Measurements from ENCODE around the gene LYSET. TPM values are rescaled to one million over a fixed set of nuclear protein-coding genes. Genes with fewer than 3 reads are reported as not detected.

Gene LYSET
- total and polyA plus RNA-seq, 10 of the 15 experiments (the other 5 are each of a cell fraction or from before 2014, with no cell fraction given): 11.9 to 34.5 (median 21.2) TPM

DNA sequence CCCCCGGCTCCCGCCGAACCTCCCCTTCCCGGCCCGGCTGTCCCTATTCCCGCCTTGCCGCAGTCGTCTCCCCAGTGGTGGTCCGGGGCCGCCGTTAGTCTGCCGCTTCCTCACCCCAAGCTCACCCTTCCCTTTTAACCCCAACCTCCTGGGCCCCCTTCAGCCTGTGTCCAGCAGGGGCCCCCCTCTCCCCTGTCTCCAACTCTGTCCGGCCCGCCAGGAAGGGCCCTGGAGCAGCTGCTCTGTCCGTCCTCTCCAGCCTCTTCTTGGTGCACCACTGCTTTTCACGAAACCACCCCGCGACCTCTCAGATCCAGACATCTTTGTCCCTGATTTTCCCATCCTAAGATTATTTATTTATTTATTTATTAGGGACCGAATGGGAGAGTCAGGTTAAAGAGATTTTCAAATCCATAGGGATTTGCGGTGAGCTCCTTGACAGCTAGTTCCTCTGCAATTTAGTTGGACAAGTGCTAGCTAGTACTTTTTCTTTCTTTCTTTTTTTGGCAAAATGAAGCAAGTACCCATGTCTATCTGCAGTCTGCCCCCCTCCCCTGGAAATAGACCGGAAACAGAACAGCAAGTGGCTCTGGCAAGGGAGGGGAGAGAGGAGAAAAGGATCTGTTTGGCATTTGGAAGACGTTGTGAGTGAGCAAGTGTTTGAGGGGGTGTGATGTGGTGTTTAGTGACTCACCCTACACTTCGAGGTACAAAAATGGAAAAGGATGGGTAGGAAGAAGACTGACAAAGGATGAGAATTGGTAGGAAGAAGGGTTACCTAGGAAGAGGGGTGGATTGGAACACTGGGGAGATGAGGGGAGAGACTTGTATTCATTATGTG is 22.6 kb downstream of the LYSET start (continued):
- TF ChIP-seq, protein P1, sequence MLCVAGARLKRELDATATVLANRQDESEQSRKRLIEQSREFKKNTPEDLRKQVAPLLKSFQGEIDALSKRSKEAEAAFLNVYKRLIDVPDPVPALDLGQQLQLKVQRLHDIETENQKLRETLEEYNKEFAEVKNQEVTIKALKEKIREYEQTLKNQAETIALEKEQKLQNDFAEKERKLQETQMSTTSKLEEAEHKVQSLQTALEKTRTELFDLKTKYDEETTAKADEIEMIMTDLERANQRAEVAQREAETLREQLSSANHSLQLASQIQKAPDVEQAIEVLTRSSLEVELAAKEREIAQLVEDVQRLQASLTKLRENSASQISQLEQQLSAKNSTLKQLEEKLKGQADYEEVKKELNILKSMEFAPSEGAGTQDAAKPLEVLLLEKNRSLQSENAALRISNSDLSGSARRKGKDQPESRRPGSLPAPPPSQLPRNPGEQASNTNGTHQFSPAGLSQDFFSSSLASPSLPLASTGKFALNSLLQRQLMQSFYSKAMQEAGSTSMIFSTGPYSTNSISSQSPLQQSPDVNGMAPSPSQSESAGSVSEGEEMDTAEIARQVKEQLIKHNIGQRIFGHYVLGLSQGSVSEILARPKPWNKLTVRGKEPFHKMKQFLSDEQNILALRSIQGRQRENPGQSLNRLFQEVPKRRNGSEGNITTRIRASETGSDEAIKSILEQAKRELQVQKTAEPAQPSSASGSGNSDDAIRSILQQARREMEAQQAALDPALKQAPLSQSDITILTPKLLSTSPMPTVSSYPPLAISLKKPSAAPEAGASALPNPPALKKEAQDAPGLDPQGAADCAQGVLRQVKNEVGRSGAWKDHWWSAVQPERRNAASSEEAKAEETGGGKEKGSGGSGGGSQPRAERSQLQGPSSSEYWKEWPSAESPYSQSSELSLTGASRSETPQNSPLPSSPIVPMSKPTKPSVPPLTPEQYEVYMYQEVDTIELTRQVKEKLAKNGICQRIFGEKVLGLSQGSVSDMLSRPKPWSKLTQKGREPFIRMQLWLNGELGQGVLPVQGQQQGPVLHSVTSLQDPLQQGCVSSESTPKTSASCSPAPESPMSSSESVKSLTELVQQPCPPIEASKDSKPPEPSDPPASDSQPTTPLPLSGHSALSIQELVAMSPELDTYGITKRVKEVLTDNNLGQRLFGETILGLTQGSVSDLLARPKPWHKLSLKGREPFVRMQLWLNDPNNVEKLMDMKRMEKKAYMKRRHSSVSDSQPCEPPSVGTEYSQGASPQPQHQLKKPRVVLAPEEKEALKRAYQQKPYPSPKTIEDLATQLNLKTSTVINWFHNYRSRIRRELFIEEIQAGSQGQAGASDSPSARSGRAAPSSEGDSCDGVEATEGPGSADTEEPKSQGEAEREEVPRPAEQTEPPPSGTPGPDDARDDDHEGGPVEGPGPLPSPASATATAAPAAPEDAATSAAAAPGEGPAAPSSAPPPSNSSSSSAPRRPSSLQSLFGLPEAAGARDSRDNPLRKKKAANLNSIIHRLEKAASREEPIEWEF (IDR thresholded peaks at IDR 0.05; ENCODE audit: insufficient replicate concordance, low read depth, low read length): no peak
- TF ChIP-seq NRF1 (conservative IDR thresholded peaks at IDR 0.05; ENCODE audit: low read depth, low read length): no peak

DNA sequence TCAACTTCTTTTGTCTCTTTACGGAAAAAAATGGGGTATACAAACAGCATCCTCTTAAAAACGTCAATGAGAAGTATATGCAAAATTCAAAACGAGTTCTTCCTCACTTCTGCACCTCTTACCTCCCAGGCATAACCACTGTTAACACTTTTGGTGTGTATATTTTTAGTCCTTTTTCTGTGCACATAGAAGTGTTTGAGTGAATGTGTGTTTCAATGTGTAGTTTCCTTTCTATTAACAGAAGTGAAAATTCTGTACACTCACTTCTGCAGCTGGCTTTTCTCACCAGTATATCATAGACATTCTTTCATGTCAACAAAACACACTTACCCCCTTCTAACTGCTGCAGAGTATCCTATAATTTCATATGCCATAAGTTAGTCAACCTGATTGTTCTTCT is 27.3 kb downstream of the LYSET start:
- no TSS peak for BruUV-seq (replicated peaks)
- no peaks in the 10 kb centered on the region for H4K20me1 ChIP-seq (ENCODE audit: control insufficient read depth, insufficient read depth)
- ChIA-PET POLR2A (interaction anchor here (1.0 kb wide), 1 partner anchor 46 kb away, joined by 5 read pairs; no protein-coding TSS in a partner anchor), RAD21 (ENCODE audit: unreplicated experiment) (interaction anchor here (0.6 kb wide), 1 partner anchor 98 kb away, joined by 3 read pairs; no protein-coding TSS in a partner anchor), SMC1A (ENCODE audit: uncharacterized antibody, unreplicated experiment) (interaction anchor here (0.6 to 1.2 kb wide), 5 partner anchors 26 to 324 kb away, joined by 3 to 4 read pairs (median 3); no protein-coding TSS in a partner anchor), CTCF (interaction anchor here (0.9 to 2.8 kb wide), 4 partner anchors 20 to 406 kb away, joined by 3 to 15 read pairs (median 5); no protein-coding TSS in a partner anchor)
- FAIRE-seq (peak; percentile 73), ATAC-seq (peak; percentile 68), DNase-seq (ENCODE audit: low read depth, low spot score) (peak; percentile 64)
- peaks cover 27% of the 10 kb centered on the region for H3K79me2 ChIP-seq (ENCODE audit: control insufficient read depth, insufficient read depth, low read length)
- H3K4me1 ChIP-seq (ENCODE audit: control insufficient read depth, insufficient read depth, low read length): peaks cover 25% of the 10 kb centered on the region
- no peaks in the 10 kb centered on the region for H3K27me3 ChIP-seq (replicated peaks in 1 of 2; ENCODE audit: control insufficient read depth in 2 of 2, insufficient read depth in 2 of 2, low read length in 1 of 2)
- H3K4me2 ChIP-seq (ENCODE audit: control insufficient read depth, insufficient read depth): peak overlapping the region; percentile 85; the same call in 1 of the 2 replicates
- H3K9me3 ChIP-seq (replicated peaks; ENCODE audit: control insufficient read depth, insufficient read depth, low read length): no peaks in the 10 kb centered on the region
- in situ Hi-C loops (cut with MboI): no loop called here
- peak overlapping the region; percentile 81 for H3K27ac ChIP-seq (ENCODE audit: control insufficient read depth, insufficient read depth)
- peaks cover 3 to 8% of the 10 kb centered on the region in 2 experiments for H3K36me3 ChIP-seq (ENCODE audit: control insufficient read depth in 2 of 2, insufficient read depth in 2 of 2, low read length in 1 of 2)
- no peak overlapping the region; the same call in 1 of the 2 replicates for H2AFZ ChIP-seq (ENCODE audit: control insufficient read depth, low read depth, low read length)
- intact Hi-C loops (cut with micrococcal nuclease; ENCODE audit: unreplicated experiment): no loop called here
- H3K4me3 ChIP-seq: no peak overlapping the region
- peak overlapping the region; percentile 16; the same call in 1 of the 2 replicates for H3K9ac ChIP-seq (ENCODE audit: control insufficient read depth, insufficient read depth, low read length)
- 0% methylated on average over 3 of the region's 3 CpGs for WGBS (ENCODE audit: insufficient coverage, insufficient replicate concordance, low lambda C conversion rate, missing lambda C conversion rate)
- TF ChIP-seq MYC (IDR thresholded peaks at IDR 0.05; ENCODE audit: insufficient read depth, insufficient read length, insufficient replicate concordance, low read length, severe bottlenecking): no peak
- TF ChIP-seq, protein P2, sequence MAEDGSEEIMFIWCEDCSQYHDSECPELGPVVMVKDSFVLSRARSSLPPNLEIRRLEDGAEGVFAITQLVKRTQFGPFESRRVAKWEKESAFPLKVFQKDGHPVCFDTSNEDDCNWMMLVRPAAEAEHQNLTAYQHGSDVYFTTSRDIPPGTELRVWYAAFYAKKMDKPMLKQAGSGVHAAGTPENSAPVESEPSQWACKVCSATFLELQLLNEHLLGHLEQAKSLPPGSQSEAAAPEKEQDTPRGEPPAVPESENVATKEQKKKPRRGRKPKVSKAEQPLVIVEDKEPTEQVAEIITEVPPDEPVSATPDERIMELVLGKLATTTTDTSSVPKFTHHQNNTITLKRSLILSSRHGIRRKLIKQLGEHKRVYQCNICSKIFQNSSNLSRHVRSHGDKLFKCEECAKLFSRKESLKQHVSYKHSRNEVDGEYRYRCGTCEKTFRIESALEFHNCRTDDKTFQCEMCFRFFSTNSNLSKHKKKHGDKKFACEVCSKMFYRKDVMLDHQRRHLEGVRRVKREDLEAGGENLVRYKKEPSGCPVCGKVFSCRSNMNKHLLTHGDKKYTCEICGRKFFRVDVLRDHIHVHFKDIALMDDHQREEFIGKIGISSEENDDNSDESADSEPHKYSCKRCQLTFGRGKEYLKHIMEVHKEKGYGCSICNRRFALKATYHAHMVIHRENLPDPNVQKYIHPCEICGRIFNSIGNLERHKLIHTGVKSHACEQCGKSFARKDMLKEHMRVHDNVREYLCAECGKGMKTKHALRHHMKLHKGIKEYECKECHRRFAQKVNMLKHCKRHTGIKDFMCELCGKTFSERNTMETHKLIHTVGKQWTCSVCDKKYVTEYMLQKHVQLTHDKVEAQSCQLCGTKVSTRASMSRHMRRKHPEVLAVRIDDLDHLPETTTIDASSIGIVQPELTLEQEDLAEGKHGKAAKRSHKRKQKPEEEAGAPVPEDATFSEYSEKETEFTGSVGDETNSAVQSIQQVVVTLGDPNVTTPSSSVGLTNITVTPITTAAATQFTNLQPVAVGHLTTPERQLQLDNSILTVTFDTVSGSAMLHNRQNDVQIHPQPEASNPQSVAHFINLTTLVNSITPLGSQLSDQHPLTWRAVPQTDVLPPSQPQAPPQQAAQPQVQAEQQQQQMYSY (CRISPR knock-in tag; IDR thresholded peaks at IDR 0.05): no peak
- TF ChIP-seq NR2C2 (IDR thresholded peaks at IDR 0.05; ENCODE audit: borderline replicate concordance, control insufficient read depth, insufficient read length, low read depth): no peak
- no peak for TF ChIP-seq ZNF24 (IDR thresholded peaks at IDR 0.05)
- TF ChIP-seq, protein P3, sequence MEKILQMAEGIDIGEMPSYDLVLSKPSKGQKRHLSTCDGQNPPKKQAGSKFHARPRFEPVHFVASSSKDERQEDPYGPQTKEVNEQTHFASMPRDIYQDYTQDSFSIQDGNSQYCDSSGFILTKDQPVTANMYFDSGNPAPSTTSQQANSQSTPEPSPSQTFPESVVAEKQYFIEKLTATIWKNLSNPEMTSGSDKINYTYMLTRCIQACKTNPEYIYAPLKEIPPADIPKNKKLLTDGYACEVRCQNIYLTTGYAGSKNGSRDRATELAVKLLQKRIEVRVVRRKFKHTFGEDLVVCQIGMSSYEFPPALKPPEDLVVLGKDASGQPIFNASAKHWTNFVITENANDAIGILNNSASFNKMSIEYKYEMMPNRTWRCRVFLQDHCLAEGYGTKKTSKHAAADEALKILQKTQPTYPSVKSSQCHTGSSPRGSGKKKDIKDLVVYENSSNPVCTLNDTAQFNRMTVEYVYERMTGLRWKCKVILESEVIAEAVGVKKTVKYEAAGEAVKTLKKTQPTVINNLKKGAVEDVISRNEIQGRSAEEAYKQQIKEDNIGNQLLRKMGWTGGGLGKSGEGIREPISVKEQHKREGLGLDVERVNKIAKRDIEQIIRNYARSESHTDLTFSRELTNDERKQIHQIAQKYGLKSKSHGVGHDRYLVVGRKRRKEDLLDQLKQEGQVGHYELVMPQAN (conservative IDR thresholded peaks at IDR 0.05): no peak
- TF ChIP-seq IKZF2 (IDR thresholded peaks at IDR 0.05): peak; percentile 49 to 71; a peak in 2 of 4 replicates
